Measurements from ENCODE around the gene FEN1.

The FEN1 gene

GRCh38 chr11:61833471-61833870 lies 40.8 kb downstream of the FEN1 start:
- DNase-seq: no peak
- H3K27ac ChIP-seq: no peak overlapping the region
- TF ChIP-seq CTCF (IDR thresholded peaks at IDR 0.05; ENCODE audit: low read depth, low read length): no peak
- no peak overlapping the region for H3K4me3 ChIP-seq (ENCODE audit: low read depth, low read length)
- H3K9me3 ChIP-seq (ENCODE audit: severe bottlenecking): no peaks in the 10 kb centered on the region
- H3K36me3 ChIP-seq: peaks cover 58% of the 10 kb centered on the region
- no peaks in the 10 kb centered on the region for H3K27me3 ChIP-seq (ENCODE audit: insufficient read depth, low read depth, severe bottlenecking)

- TF ChIP-seq CTCF (IDR thresholded peaks at IDR 0.05; ENCODE audit: low read depth, low read length): 0 out of 2 replicates have a peak, but pooled peaks have one; percentile 2
- H3K4me3 ChIP-seq (ENCODE audit: low read depth, low read length): no peak overlapping the region
- H3K27me3 ChIP-seq (ENCODE audit: insufficient read depth, low read depth, severe bottlenecking): no peaks in the 10 kb centered on the region
- H3K9me3 ChIP-seq (ENCODE audit: severe bottlenecking): no peaks in the 10 kb centered on the region
- H3K27ac ChIP-seq: no peak overlapping the region
- no peak for DNase-seq
- H3K36me3 ChIP-seq: peaks cover 58% of the 10 kb centered on the region
Measured at GRCh38 chr11:61833926-61834277, 41.2 kb downstream of the FEN1 start.

DNA sequence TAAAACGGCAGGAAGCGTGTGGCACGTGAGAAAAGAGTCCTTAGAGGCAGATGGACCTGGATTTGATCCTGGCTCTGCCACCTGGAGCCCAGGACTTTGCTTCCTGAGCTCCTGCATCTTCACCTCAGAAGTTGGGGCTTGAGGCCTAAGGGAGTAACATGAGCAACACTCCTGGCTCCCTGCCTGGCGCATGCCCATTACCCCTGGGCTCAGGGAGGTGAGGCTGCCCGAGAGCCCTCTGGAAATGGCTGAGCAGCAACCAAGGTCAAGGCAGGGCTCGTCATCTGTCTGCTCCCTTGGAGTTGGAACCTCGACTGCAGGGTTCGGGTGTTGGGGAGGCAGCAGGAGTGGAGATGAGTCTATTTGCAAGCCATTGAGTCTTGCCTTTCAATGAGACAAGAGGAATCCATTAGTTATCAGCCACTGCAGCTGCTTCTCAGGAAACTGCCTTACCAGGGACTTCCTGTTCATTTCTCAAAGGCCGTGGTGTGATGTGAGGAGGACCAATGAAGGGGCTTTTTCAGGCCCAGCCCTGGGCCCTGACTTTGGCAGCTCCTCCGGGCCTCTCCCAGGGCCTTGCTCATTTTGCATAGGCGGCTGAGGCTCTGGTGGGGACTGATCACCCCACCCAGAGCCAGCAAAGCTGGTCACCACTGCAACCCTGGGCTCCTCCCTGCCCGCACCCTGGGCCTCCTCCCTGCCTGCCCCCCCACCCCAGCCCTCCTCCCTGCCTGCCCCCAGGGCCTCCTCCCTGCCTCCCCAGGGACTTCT lies 41.8 kb downstream of the FEN1 start:
- no peak for TF ChIP-seq CTCF (IDR thresholded peaks at IDR 0.05; ENCODE audit: low read depth, low read length)
- H3K9me3 ChIP-seq (ENCODE audit: severe bottlenecking): no peaks in the 10 kb centered on the region
- DNase-seq: no peak
- no peaks in the 10 kb centered on the region for H3K27me3 ChIP-seq (ENCODE audit: insufficient read depth, low read depth, severe bottlenecking)
- no peak overlapping the region for H3K4me3 ChIP-seq (ENCODE audit: low read depth, low read length)
- peaks cover 60% of the 10 kb centered on the region for H3K36me3 ChIP-seq
- no peak overlapping the region; the same call in 1 of the 2 replicates for H3K27ac ChIP-seq

GRCh38 chr11:61836193-61836592 lies 43.5 kb downstream of the FEN1 start:
- Histone ChIP-seq H3K36me3 (peaks cover 69% of the 10 kb centered on the region), H3K9me3 (ENCODE audit: severe bottlenecking) (no peaks in the 10 kb centered on the region), H3K27me3 (ENCODE audit: insufficient read depth, low read depth, severe bottlenecking) (no peaks in the 10 kb centered on the region), H3K27ac (no peak overlapping the region), H3K4me3 (ENCODE audit: low read depth, low read length) (no peak overlapping the region)
- no peak for DNase-seq
- no peak for TF ChIP-seq CTCF (IDR thresholded peaks at IDR 0.05; ENCODE audit: low read depth, low read length)

DNA sequence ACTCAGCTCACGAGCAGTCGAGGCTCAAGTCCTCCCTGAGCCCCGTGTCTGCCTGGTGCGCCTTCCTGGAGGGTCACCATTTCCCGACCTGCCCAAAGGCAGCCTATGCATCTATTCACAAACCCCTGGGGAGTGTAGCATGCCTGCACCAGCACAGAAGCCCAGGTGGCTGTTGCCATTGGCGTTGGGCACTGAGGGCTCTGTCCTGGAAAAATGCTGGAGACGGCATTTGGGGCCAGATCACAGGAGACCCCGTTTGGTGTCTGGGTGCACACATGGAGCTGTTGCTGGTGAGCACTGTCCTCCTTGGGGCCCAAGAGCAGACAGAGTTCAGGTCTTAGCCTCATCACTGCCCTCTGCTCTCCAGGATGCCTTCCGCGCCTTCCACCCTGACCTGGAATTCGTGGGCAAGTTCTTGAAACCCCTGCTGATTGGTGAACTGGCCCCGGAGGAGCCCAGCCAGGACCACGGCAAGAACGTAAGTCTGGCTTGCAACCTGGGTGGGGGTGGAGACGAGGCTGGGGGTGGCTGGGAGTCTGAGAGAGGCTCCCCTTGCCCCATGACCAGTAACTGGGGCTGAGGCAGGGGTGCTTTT lies 44.8 kb downstream of the FEN1 start:
- Histone ChIP-seq H3K36me3 (peaks cover 69% of the 10 kb centered on the region), H3K27me3 (ENCODE audit: insufficient read depth, low read depth, severe bottlenecking) (no peaks in the 10 kb centered on the region), H3K27ac (no peak overlapping the region; the same call in 1 of the 2 replicates), H3K4me3 (ENCODE audit: low read depth, low read length) (no peak overlapping the region), H3K9me3 (ENCODE audit: severe bottlenecking) (no peaks in the 10 kb centered on the region)
- no peak for DNase-seq
- TF ChIP-seq CTCF (IDR thresholded peaks at IDR 0.05; ENCODE audit: low read depth, low read length): no peak

Data from WERI-Rb-1 (cell line).